ENCODE data around the gene GLI2.

Gene GLI2

GRCh38 chr2:120769076-120769786 is 33.6 kb downstream of the GLI2 start:
- no peak for DNase-seq (ENCODE audit: low read depth, low spot score)

- no peak for DNase-seq (ENCODE audit: low read depth, low spot score)
Observed at GRCh38 chr2:120769787-120770120, 34.1 kb downstream of the GLI2 start.

GRCh38 chr2:120770176-120770575 is 34.5 kb downstream of the GLI2 start:
- no peak for DNase-seq (ENCODE audit: low read depth, low spot score)

GRCh38 chr2:120770641-120771040 is 35.0 kb downstream of the GLI2 start:
- no peak for DNase-seq (ENCODE audit: low read depth, low spot score)

GRCh38 chr2:120771111-120771780 is 35.6 kb downstream of the GLI2 start:
- DNase-seq (ENCODE audit: low read depth, low spot score), result no peak

- no peak for DNase-seq (ENCODE audit: low read depth, low spot score)
Observed at GRCh38 chr2:120771781-120772208, 36.1 kb downstream of the GLI2 start.

- no peak for DNase-seq (ENCODE audit: low read depth, low spot score)
Observed at GRCh38 chr2:120772261-120772660, 36.6 kb downstream of the GLI2 start.

- no peak for DNase-seq (ENCODE audit: low read depth, low spot score)
Observed at GRCh38 chr2:120773186-120773800, 37.6 kb downstream of the GLI2 start.

- no peak for DNase-seq (ENCODE audit: low read depth, low spot score)
Observed at GRCh38 chr2:120774557-120775160, 39.0 kb downstream of the GLI2 start.

- DNase-seq (ENCODE audit: low read depth, low spot score), result no peak
Observed at GRCh38 chr2:120775194-120775593, 39.5 kb downstream of the GLI2 start.

- DNase-seq (ENCODE audit: low read depth, low spot score), result no peak
Observed at GRCh38 chr2:120775801-120776589, 40.3 kb downstream of the GLI2 start.

- no peak for DNase-seq (ENCODE audit: low read depth, low spot score)
Observed at GRCh38 chr2:120776649-120777048, 41.0 kb downstream of the GLI2 start.

GRCh38 chr2:120777170-120777751 is 41.6 kb downstream of the GLI2 start:
- no peak for DNase-seq (ENCODE audit: low read depth, low spot score)

GRCh38 chr2:120777787-120778186 is 42.1 kb downstream of the GLI2 start:
- DNase-seq (ENCODE audit: low read depth, low spot score), result no peak

GRCh38 chr2:120778244-120778643 is 42.6 kb downstream of the GLI2 start:
- DNase-seq (ENCODE audit: low read depth, low spot score), result no peak

GRCh38 chr2:120779781-120780283 is 44.2 kb downstream of the GLI2 start:
- no peak for DNase-seq (ENCODE audit: low read depth, low spot score)

GRCh38 chr2:120780402-120780801 is 44.7 kb downstream of the GLI2 start:
- DNase-seq (ENCODE audit: low read depth, low spot score), result no peak

GRCh38 chr2:120783371-120783791 is 47.7 kb downstream of the GLI2 start:
- DNase-seq (ENCODE audit: low read depth, low spot score), result no peak

GRCh38 chr2:120783969-120784372 is 48.3 kb downstream of the GLI2 start:
- DNase-seq (ENCODE audit: low read depth, low spot score), result no peak

Measured in activated naive CD8-positive, alpha-beta T cell treated with anti-CD3 and anti-CD28 coated beads, Interleukin-2, amount 50 U/mL, for 16 hours (primary cell).